ENCODE data around the gene GRIPAP1.

Gene GRIPAP1

GRCh38 chrX:49019050-49019449 lies 17.0 kb upstream of the GRIPAP1 start:
- no peak for DNase-seq (ENCODE audit: low read depth)
- no peak overlapping the region for H3K4me3 ChIP-seq (ENCODE audit: low read depth, low read length)
- no peak for TF ChIP-seq CTCF (IDR thresholded peaks at IDR 0.05; ENCODE audit: low read depth, low read length, missing control alignments)

GRCh38 chrX:49003696-49004095 lies 1.6 kb upstream of the GRIPAP1 start:
- TF ChIP-seq CTCF (IDR thresholded peaks at IDR 0.05; ENCODE audit: low read depth, low read length, missing control alignments) = no peak
- no peak for DNase-seq (ENCODE audit: low read depth)
- H3K4me3 ChIP-seq (ENCODE audit: low read depth, low read length) = no peak overlapping the region

- peak; percentile 26 for DNase-seq (ENCODE audit: low read depth)
- TF ChIP-seq CTCF (IDR thresholded peaks at IDR 0.05; ENCODE audit: low read depth, low read length, missing control alignments) = no peak
- H3K4me3 ChIP-seq (ENCODE audit: low read depth, low read length) = peak overlapping the region; percentile 81
Measured at GRCh38 chrX:49001521-49002090, 458 bp downstream of the GRIPAP1 start.

GRCh38 chrX:49000636-49001035 lies 1.4 kb downstream of the GRIPAP1 start:
- no peak for DNase-seq (ENCODE audit: low read depth)
- no peak for TF ChIP-seq CTCF (IDR thresholded peaks at IDR 0.05; ENCODE audit: low read depth, low read length, missing control alignments)
- H3K4me3 ChIP-seq (ENCODE audit: low read depth, low read length) = no peak overlapping the region

- no peak for TF ChIP-seq CTCF (IDR thresholded peaks at IDR 0.05; ENCODE audit: low read depth, low read length, missing control alignments)
- DNase-seq (ENCODE audit: low read depth) = no peak
- H3K4me3 ChIP-seq (ENCODE audit: low read depth, low read length) = no peak overlapping the region
Measured at GRCh38 chrX:48999030-48999429, 3.0 kb downstream of the GRIPAP1 start.

- DNase-seq (ENCODE audit: low read depth) = no peak
- no peak for TF ChIP-seq CTCF (IDR thresholded peaks at IDR 0.05; ENCODE audit: low read depth, low read length, missing control alignments)
- H3K4me3 ChIP-seq (ENCODE audit: low read depth, low read length) = no peak overlapping the region
Measured at GRCh38 chrX:48998391-48998790, 3.7 kb downstream of the GRIPAP1 start.

- no peak for DNase-seq (ENCODE audit: low read depth)
- TF ChIP-seq CTCF (IDR thresholded peaks at IDR 0.05; ENCODE audit: low read depth, low read length, missing control alignments) = no peak
- no peak overlapping the region for H3K4me3 ChIP-seq (ENCODE audit: low read depth, low read length)
Measured at GRCh38 chrX:48997865-48998264, 4.2 kb downstream of the GRIPAP1 start.
